Suprapubic skin (tissue), 4 donors: ENCODE measurements around the gene CDH7. TPM values are rescaled to one million over a fixed set of nuclear protein-coding genes. Genes with fewer than 3 reads are reported as not detected.

ENCODE experiments used
- DNase-seq, 2 donors: peaks; one replicate each; pipeline ENCODE4 v3.0.0-alpha.2; 2019; ENCODE audit warnings: low spot score in 2 of 2
- H3K27ac ChIP-seq: fragments of 200-600 bp; sonication (generic); one replicate; pipeline ENCODE4 v1.5.1; 2019
- H3K27me3 ChIP-seq: fragments of 200-600 bp; sonication (generic); one replicate; pipeline ENCODE4 v1.5.1; 2019
- H3K36me3 ChIP-seq: fragments of 200-600 bp; sonication (generic); one replicate; pipeline ENCODE4 v1.5.1; 2019
- H3K4me1 ChIP-seq: fragments of 200-600 bp; sonication (generic); one replicate; pipeline ENCODE4 v1.5.1; 2019
- H3K4me3 ChIP-seq: fragments of 200-600 bp; sonication (generic); one replicate; pipeline ENCODE4 v1.5.1; 2019; ENCODE audit warnings: mild to moderate bottlenecking
- H3K9me3 ChIP-seq: fragments of 200-600 bp; sonication (generic); one replicate; pipeline ENCODE4 v1.5.1; 2019
- EP300 ChIP-seq: sonication (generic); formaldehyde crosslinking; IDR thresholded peaks from one replicate; pipeline ENCODE4 v1.6.1; 2017; ENCODE audit warnings: antibody characterized with exemption
- POLR2A ChIP-seq, 2 donors: fragments of 450-650 bp; IDR thresholded peaks; one replicate each; pipeline ENCODE4 v1.6.1; 2017; ENCODE audit warnings: antibody characterized with exemption in 2 of 2, mild to moderate bottlenecking in 2 of 2, moderate library complexity in 2 of 2
- POLR2AphosphoS5 ChIP-seq, 3 donors: sonication (generic); formaldehyde crosslinking; IDR thresholded peaks; one replicate each; pipeline ENCODE4 v1.6.1; 2017; ENCODE audit warnings: antibody characterized with exemption in 3 of 3
- WGBS: methylation state at CpG from one replicate; pipeline ENCODE4 v1.1.5; 2018; 5-methylcytosine and 5-hydroxymethylcytosine counted together
- total RNA-seq, 4 donors: library from RNA; depleted of rRNA; stranded (reverse); fragments of >200 nt; gene quantifications; one replicate each; pipeline ENCODE4 v1.1.0, GENCODE V29; 2016
- TF ChIP-seq, protein P1 (sequence below), 2 donors: fragments of 200-600 bp in 1 of 2; fragments of 450-650 bp in 1 of 2; sonication (generic) in 1 of 2; IDR thresholded peaks; one replicate each; pipeline ENCODE4 v1.5.1; 2016 to 2019; ENCODE audit warnings: antibody characterized with exemption in 2 of 2, mild to moderate bottlenecking in 1 of 2, moderate library complexity in 1 of 2

The CDH7 gene
- total RNA-seq, 4 donors from 2014 or later: 0.24 TPM; not detected in 3

DNA sequence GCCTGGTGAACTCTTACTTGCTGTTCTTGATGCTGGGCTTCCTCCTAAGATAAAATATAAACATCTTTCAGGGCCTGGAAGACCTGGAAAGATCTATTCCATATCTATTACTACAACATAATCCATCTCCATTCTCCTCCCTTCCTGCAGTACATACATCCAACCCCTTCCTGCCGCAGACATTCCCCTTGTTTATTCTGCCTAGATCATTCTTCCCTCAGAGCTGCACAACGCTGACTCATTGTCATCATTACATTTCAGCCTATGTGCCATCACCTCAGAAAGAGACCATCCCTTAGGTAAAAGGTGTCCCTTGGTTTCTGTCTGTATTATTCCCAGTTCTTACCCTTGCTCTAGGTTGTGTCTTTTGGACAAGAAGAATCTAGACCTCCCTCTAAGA lies 2.5 kb upstream of the CDH7 start:
- Histone ChIP-seq H3K27me3 (peaks cover 29% of the 10 kb centered on the region), H3K9me3 (no peaks in the 10 kb centered on the region), H3K36me3 (no peaks in the 10 kb centered on the region), H3K4me3 (no peak overlapping the region), H3K27ac (no peak overlapping the region), H3K4me1 (peaks cover 10% of the 10 kb centered on the region)
- TF ChIP-seq, protein P1, sequence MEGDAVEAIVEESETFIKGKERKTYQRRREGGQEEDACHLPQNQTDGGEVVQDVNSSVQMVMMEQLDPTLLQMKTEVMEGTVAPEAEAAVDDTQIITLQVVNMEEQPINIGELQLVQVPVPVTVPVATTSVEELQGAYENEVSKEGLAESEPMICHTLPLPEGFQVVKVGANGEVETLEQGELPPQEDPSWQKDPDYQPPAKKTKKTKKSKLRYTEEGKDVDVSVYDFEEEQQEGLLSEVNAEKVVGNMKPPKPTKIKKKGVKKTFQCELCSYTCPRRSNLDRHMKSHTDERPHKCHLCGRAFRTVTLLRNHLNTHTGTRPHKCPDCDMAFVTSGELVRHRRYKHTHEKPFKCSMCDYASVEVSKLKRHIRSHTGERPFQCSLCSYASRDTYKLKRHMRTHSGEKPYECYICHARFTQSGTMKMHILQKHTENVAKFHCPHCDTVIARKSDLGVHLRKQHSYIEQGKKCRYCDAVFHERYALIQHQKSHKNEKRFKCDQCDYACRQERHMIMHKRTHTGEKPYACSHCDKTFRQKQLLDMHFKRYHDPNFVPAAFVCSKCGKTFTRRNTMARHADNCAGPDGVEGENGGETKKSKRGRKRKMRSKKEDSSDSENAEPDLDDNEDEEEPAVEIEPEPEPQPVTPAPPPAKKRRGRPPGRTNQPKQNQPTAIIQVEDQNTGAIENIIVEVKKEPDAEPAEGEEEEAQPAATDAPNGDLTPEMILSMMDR (IDR thresholded peaks at IDR 0.05): no peak
- TF ChIP-seq POLR2A (IDR thresholded peaks at IDR 0.05) (no peak), EP300 (no peak), POLR2AphosphoS5 (IDR thresholded peaks at IDR 0.05) (no peak)
- no peak for DNase-seq
- WGBS: 87% methylated on average over 2 of the region's 2 CpGs

DNA sequence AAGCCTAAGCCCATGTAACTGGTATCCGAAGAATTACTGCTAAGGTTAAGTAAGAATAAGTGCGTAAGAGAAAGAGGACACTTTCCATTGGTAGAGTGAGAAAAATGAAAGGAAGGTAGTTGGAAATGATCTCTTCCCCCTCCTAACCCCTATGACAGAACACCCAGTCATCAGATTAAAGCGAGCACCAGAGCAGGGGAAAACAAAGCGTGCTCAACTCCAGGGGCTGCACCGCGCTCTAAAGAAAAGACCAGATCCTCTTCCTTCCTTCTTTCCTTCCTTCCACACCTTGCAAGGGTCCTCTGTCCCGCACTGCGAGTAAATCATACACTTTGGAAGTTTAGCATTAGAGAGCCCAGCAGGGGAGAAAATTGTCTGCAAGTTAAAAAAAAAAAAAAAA lies 971 bp upstream of the CDH7 start:
- H3K4me3 ChIP-seq: no peak overlapping the region
- peaks cover 29% of the 10 kb centered on the region for H3K27me3 ChIP-seq
- 9% methylated on average over 8 of the region's 8 CpGs for WGBS

DNA sequence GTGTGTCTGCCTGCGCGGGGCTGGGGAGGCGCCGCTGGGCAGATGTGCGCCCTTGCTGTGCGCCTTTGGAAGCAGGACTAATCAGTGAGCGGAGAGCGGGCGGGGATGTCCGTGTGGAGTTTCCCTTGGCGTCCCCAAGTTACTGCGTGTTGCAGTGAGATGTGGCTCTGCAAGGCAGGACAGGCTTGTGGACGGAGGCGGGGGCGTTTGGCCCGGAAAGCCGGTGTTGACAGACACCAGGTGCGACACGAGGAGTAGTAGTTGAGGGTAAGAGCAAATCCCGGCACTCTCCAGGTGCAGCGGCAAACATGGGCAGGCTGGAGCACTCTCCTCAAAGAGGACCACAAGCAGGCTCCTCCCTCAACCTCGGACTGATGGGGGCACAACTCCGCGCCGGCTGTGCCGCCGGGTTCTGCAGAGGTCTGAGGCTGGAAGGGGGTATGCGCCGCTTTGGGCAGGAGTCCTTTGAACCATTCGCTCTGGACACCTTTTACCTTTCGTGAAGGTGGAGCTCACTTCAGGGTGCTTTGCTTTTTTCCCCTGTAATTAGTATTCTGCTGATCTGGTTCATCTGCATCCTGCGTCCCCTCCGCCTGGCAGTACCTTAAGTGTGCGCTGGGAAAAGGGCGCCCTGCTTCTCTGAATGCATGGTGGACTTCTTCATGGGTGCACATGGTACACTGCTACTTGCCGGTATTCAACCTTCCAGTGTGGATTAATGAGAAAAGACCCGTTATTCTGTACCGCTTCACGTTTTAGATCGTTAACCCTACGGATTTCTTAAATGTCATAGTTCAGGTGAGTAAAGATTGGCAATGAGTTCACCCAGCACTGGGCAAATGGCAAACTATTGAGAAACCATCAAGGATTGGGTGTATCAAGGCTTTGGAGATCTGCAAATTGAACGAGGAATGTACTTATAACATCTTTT lies 608 bp downstream of the CDH7 start:
- 17% methylated on average over 24 of the region's 42 CpGs for WGBS
- Histone ChIP-seq H3K4me1 (peaks cover 10% of the 10 kb centered on the region), H3K4me3 (peak overlapping the region; percentile 48), H3K36me3 (no peaks in the 10 kb centered on the region), H3K9me3 (no peaks in the 10 kb centered on the region), H3K27ac (no peak overlapping the region), H3K27me3 (peaks cover 29% of the 10 kb centered on the region)
- DNase-seq: no peak
- no peak for TF ChIP-seq POLR2A (IDR thresholded peaks at IDR 0.05)
- TF ChIP-seq, protein P1 (IDR thresholded peaks at IDR 0.05): no peak
- no peak for TF ChIP-seq POLR2AphosphoS5 (IDR thresholded peaks at IDR 0.05)
- TF ChIP-seq EP300: no peak

More for the DNA sequence above, 971 bp upstream of the CDH7 start:
- H3K36me3 ChIP-seq: no peaks in the 10 kb centered on the region
- H3K9me3 ChIP-seq: no peaks in the 10 kb centered on the region
- H3K27ac ChIP-seq: no peak overlapping the region
- TF ChIP-seq, protein P1 (IDR thresholded peaks at IDR 0.05): no peak
- TF ChIP-seq EP300 (no peak), POLR2A (IDR thresholded peaks at IDR 0.05) (no peak), POLR2AphosphoS5 (IDR thresholded peaks at IDR 0.05) (no peak)
- H3K4me1 ChIP-seq: peaks cover 10% of the 10 kb centered on the region
- DNase-seq: no peak

DNA sequence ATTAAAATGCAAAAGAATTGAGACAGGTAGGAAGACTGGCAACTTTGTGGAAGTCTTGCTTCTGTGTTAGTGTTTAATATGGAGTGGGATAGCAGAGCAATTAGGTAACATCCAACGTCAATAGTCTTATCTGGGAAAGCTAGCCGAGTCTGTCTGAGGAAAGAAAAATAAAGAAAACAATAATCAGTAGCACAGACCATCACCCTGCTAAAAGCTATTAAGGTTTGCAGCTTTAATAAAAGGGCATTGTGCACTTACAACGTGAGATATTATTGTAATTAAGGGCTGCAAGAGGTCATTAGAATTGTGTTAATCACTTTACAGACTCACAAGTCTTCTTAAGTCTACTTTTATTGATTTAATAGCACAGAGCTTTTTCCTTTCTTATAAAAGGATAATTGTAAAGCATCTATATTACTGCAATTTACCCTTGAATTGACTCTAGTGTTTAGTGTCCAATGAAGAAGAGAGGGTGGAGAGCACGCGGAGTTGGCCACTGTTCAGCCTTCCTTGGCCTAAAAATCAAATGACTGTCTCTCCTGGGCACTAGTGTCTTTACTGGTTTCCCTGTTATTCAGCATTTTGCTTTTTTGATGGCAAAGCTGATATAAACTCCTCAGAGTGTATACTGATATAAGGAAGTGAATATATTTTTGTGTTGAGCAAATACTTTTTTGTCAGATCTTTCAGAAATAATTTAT lies 2.0 kb downstream of the CDH7 start:
- Histone ChIP-seq H3K27me3 (peaks cover 29% of the 10 kb centered on the region), H3K27ac (no peak overlapping the region), H3K4me1 (peaks cover 10% of the 10 kb centered on the region), H3K9me3 (no peaks in the 10 kb centered on the region), H3K4me3 (no peak overlapping the region), H3K36me3 (no peaks in the 10 kb centered on the region)
- WGBS: 67% methylated on average over 5 of the region's 5 CpGs
- TF ChIP-seq, protein P1 (IDR thresholded peaks at IDR 0.05): no peak
- no peak for TF ChIP-seq POLR2AphosphoS5 (IDR thresholded peaks at IDR 0.05)
- no peak for TF ChIP-seq EP300
- TF ChIP-seq POLR2A (IDR thresholded peaks at IDR 0.05): no peak
- no peak for DNase-seq

DNA sequence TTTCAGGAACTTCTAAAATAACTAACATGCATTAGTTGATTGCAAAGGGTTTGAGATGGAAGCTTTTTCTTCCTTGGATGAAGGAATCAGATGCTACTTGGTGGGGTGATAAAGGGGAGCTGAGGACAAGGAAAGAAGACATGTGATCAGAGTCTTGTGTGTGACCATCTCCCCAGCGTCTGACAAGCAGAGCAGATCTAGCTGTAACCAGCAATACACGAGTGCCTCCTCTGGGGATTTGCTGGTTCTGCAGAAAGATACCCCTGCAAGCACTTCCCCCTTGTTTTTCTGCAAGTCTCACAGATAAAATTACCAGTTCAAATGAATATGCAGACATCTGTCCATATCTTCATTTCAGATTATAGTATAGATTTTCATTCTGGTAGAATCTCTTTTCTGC lies 2.7 kb downstream of the CDH7 start:
- H3K9me3 ChIP-seq: no peaks in the 10 kb centered on the region
- WGBS: 10% methylated on average over 2 of the region's 2 CpGs
- TF ChIP-seq, protein P1 (IDR thresholded peaks at IDR 0.05): no peak
- TF ChIP-seq EP300 (no peak), POLR2A (IDR thresholded peaks at IDR 0.05) (no peak), POLR2AphosphoS5 (IDR thresholded peaks at IDR 0.05) (no peak)
- peaks cover 10% of the 10 kb centered on the region for H3K4me1 ChIP-seq
- no peak for DNase-seq
- H3K36me3 ChIP-seq: no peaks in the 10 kb centered on the region
- H3K4me3 ChIP-seq: no peak overlapping the region
- peaks cover 29% of the 10 kb centered on the region for H3K27me3 ChIP-seq
- no peak overlapping the region for H3K27ac ChIP-seq
